HepG2 (cell line): ENCODE results near the gene RNF208. TPM values are rescaled to one million over a fixed set of nuclear protein-coding genes. Genes with fewer than 3 reads are reported as not detected.

Experiments
- BHLHE40 ChIP-seq: IDR thresholded peaks from 2 replicates; pipeline ENCODE4 v1.6.1; 2011; ENCODE audit warnings: low read length, improper control_type of control experiment
- CEBPB ChIP-seq: IDR thresholded peaks from 2 replicates; pipeline ENCODE4 v1.6.1; 2011; ENCODE audit warnings: low read depth, low read length, improper control_type of control experiment, borderline replicate concordance
- HMG20B ChIP-seq: conservative IDR thresholded peaks from 2 replicates; pipeline ENCODE4 v1.6.1; 2016; ENCODE audit warnings: missing genetic modification reagents, missing compliant biosample characterization
- KDM5B ChIP-seq: sonication (generic); formaldehyde crosslinking; IDR thresholded peaks from 2 replicates; pipeline ENCODE4 v1.4.0; 2020; ENCODE audit warnings: missing genetic modification reagents, mild to moderate bottlenecking, borderline replicate concordance
- KLF12 ChIP-seq: sonication (generic); formaldehyde crosslinking; IDR thresholded peaks from 2 replicates; pipeline ENCODE4 v1.4.0; 2020; ENCODE audit warnings: missing genetic modification reagents, borderline replicate concordance
- NR2C2 ChIP-seq: sonication (generic); formaldehyde crosslinking; IDR thresholded peaks from 2 replicates; pipeline ENCODE4 v1.4.0; 2020; ENCODE audit warnings: missing genetic modification reagents, mild to moderate bottlenecking, moderate library complexity, borderline replicate concordance
- SIX4 ChIP-seq: sonication (generic); formaldehyde crosslinking; IDR thresholded peaks from 2 replicates; pipeline ENCODE4 v1.4.0; 2020; ENCODE audit warnings: missing genetic modification reagents
- SMAD3 ChIP-seq: sonication (generic); formaldehyde crosslinking; IDR thresholded peaks from 2 replicates; pipeline ENCODE4 v1.4.0; 2020; ENCODE audit warnings: missing genetic modification reagents
- SMAD9 ChIP-seq: sonication (generic); formaldehyde crosslinking; IDR thresholded peaks from 2 replicates; pipeline ENCODE4 v1.5.1; 2020; ENCODE audit warnings: mild to moderate bottlenecking, missing genetic modification reagents
- SP5 ChIP-seq: IDR thresholded peaks from 2 replicates; pipeline ENCODE4 v1.6.1; 2016; ENCODE audit warnings: low read depth, borderline replicate concordance
- TRIM24 ChIP-seq: sonication (generic); formaldehyde crosslinking; IDR thresholded peaks from 2 replicates; pipeline ENCODE4 v1.8.0; 2022; ENCODE audit warnings: mild to moderate bottlenecking, missing genetic modification reagents
- U2AF1 ChIP-seq: fragments of 200-400 bp; formaldehyde crosslinking; optimal IDR thresholded peaks from 2 replicates; pipeline ENCODE3; 2017; ENCODE audit warnings: mild to moderate bottlenecking, low read depth, low read length
- XBP1 ChIP-seq: sonication (generic); formaldehyde crosslinking; IDR thresholded peaks from 2 replicates; pipeline ENCODE4 v1.5.0; 2020; ENCODE audit warnings: missing genetic modification reagents
- ZFX ChIP-seq: sonication (generic); formaldehyde crosslinking; IDR thresholded peaks from 2 replicates; pipeline ENCODE4 v1.4.0; 2020; ENCODE audit warnings: mild to moderate bottlenecking, low read depth, missing genetic modification reagents, moderate library complexity
- ZNF160 ChIP-seq: sonication (generic); formaldehyde crosslinking; IDR thresholded peaks from 2 replicates; pipeline ENCODE4 v1.8.0; 2022; ENCODE audit warnings: mild to moderate bottlenecking, inconsistent platforms, missing genetic modification reagents
- ZNF235 ChIP-seq: sonication (generic); formaldehyde crosslinking; IDR thresholded peaks from 2 replicates; pipeline ENCODE4 v1.8.1; 2023; ENCODE audit warnings: mild to moderate bottlenecking, missing genetic modification reagents, borderline replicate concordance
- ZNF34 ChIP-seq: sonication (generic); formaldehyde crosslinking; IDR thresholded peaks from 2 replicates; pipeline ENCODE4 v1.4.0; 2020; ENCODE audit warnings: mild to moderate bottlenecking, missing genetic modification reagents, borderline replicate concordance
- ZNF367 ChIP-seq: sonication (generic); formaldehyde crosslinking; IDR thresholded peaks from 2 replicates; pipeline ENCODE4 v1.4.0; 2020; ENCODE audit warnings: missing genetic modification reagents, borderline replicate concordance
- ZNF430 ChIP-seq: sonication (generic); formaldehyde crosslinking; IDR thresholded peaks from 2 replicates; pipeline ENCODE4 v1.9.0; 2021; ENCODE audit warnings: mild to moderate bottlenecking, missing genetic modification reagents
- ZNF572 ChIP-seq: sonication (generic); formaldehyde crosslinking; IDR thresholded peaks from 2 replicates; pipeline ENCODE4 v1.5.1; 2020; ENCODE audit warnings: mild to moderate bottlenecking, missing genetic modification reagents
- ZNF616 ChIP-seq: sonication (generic); formaldehyde crosslinking; IDR thresholded peaks from 2 replicates; pipeline ENCODE4 v1.5.0; 2020; ENCODE audit warnings: low read depth, mild to moderate bottlenecking, missing genetic modification reagents
- ZNF619 ChIP-seq: sonication (generic); formaldehyde crosslinking; IDR thresholded peaks from 2 replicates; pipeline ENCODE4 v1.4.0; 2020; ENCODE audit warnings: mild to moderate bottlenecking, missing genetic modification reagents
- ZNF724P ChIP-seq: sonication (generic); formaldehyde crosslinking; IDR thresholded peaks from 2 replicates; pipeline ENCODE4 v1.8.0; 2022; ENCODE audit warnings: missing genetic modification reagents, borderline replicate concordance
- polyA plus RNA-seq, 8 experiments: library from polyadenylated mRNA; depleted of rRNA in 3 of 8; stranded (reverse) in 7 of 8; unstranded in 1 of 8; fragments of >200 nt; fragmentation: Illumina TruSeq in 4 of 8; extraction: Trizol in 4 of 8; gene quantifications; 2 replicates each; pipeline versions ENCODE4 v1.2.1 to v1.2.3, GENCODE V29; 2011 to 2016; ENCODE audit warnings: low read depth in 4 of 8, missing spikeins in 1 of 8, mixed read lengths in 1 of 8; ENCODE audit not compliant: insufficient read depth in 1 of 8
- total RNA-seq, 5 experiments: library from RNA; depleted of rRNA; stranded (reverse); fragments of >200 nt; fragmentation: Illumina TruSeq; extraction: Trizol; gene quantifications; 2 replicates each; pipeline ENCODE4 v1.2.3, GENCODE V29; 2016; ENCODE audit warnings: low read depth in 1 of 5
- TF ChIP-seq, protein P1 (sequence below): sonication (generic); formaldehyde crosslinking; IDR thresholded peaks from 2 replicates; pipeline ENCODE4 v1.4.0; 2020; ENCODE audit warnings: missing genetic modification reagents; ENCODE audit errors: not compliant biosample characterization
- TF ChIP-seq, protein P2 (sequence below): sonication (generic); formaldehyde crosslinking; IDR thresholded peaks from 2 replicates; pipeline ENCODE4 v1.9.0; 2021; ENCODE audit warnings: missing genetic modification reagents, borderline replicate concordance
- TF ChIP-seq, protein P3 (sequence below): sonication (generic); formaldehyde crosslinking; IDR thresholded peaks from 2 replicates; pipeline ENCODE4 v1.5.1; 2020; ENCODE audit warnings: mild to moderate bottlenecking, moderate library complexity, missing genetic modification reagents

The RNF208 gene
- total and polyA plus RNA-seq, 2 of the 13 experiments (the other 11 are each of a cell fraction or from before 2014, with no cell fraction given): 1.6 to 2.1 TPM

DNA sequence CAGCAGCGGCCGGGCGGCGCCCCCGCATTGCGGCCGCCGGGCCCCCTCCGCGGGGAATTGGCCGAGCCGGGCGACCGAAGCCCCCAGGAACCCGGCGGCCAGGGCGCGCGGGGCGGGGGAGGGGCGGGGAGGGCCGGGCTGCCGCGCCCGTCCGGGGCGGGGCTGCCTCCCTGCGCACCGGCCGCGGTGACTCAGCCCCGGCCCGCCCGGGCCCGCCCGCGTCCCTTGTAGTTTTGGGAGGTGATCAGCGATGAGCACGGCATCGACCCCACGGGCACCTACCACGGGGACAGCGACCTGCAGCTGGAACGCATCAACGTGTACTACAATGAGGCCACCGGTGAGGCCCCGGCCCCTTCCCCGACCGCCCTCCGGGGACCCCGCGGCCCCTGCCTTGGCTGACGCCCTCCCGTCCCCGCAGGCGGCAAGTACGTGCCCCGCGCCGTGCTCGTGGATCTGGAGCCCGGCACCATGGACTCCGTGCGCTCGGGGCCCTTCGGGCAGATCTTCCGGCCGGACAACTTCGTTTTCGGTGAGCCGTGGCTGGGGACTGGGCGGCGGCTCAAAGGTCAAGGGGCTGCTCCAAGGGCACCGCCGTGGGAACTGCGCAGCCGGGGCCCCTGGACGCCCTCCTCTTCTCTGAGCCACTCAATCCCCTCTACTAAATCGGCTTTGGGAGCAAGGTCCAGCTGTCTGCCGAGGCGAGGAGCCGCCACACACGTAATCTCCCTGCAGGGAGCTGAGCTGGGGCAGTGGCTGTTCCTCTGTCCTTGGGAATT lies 19.6 kb upstream of the RNF208 start (continued):
- TF ChIP-seq ZNF616: no peak
- 0 out of 2 replicates have a peak, but pooled peaks have one; percentile 4 for TF ChIP-seq SP5
- TF ChIP-seq U2AF1: peak; percentile 91
- TF ChIP-seq, protein P1, sequence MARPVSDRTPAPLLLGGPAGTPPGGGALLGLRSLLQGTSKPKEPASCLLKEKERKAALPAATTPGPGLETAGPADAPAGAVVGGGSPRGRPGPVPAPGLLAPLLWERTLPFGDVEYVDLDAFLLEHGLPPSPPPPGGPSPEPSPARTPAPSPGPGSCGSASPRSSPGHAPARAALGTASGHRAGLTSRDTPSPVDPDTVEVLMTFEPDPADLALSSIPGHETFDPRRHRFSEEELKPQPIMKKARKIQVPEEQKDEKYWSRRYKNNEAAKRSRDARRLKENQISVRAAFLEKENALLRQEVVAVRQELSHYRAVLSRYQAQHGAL: no peak
- TF ChIP-seq ZNF619: no peak
- TF ChIP-seq ZNF724P (CRISPR knock-in tag): peak; percentile 89; the same call in 1 of the 2 replicates
- no peak for TF ChIP-seq SIX4 (CRISPR knock-in tag)
- TF ChIP-seq HMG20B (CRISPR knock-in tag): no peak
- TF ChIP-seq NR2C2 (CRISPR knock-in tag): peak; percentile 54; the same call in 1 of the 2 replicates
- no peak for TF ChIP-seq CEBPB
- TF ChIP-seq KLF12 (CRISPR knock-in tag): no peak
- TF ChIP-seq, protein P2, sequence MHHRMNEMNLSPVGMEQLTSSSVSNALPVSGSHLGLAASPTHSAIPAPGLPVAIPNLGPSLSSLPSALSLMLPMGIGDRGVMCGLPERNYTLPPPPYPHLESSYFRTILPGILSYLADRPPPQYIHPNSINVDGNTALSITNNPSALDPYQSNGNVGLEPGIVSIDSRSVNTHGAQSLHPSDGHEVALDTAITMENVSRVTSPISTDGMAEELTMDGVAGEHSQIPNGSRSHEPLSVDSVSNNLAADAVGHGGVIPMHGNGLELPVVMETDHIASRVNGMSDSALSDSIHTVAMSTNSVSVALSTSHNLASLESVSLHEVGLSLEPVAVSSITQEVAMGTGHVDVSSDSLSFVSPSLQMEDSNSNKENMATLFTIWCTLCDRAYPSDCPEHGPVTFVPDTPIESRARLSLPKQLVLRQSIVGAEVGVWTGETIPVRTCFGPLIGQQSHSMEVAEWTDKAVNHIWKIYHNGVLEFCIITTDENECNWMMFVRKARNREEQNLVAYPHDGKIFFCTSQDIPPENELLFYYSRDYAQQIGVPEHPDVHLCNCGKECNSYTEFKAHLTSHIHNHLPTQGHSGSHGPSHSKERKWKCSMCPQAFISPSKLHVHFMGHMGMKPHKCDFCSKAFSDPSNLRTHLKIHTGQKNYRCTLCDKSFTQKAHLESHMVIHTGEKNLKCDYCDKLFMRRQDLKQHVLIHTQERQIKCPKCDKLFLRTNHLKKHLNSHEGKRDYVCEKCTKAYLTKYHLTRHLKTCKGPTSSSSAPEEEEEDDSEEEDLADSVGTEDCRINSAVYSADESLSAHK (CRISPR knock-in tag): no peak
- no peak for TF ChIP-seq BHLHE40
- TF ChIP-seq, protein P3, sequence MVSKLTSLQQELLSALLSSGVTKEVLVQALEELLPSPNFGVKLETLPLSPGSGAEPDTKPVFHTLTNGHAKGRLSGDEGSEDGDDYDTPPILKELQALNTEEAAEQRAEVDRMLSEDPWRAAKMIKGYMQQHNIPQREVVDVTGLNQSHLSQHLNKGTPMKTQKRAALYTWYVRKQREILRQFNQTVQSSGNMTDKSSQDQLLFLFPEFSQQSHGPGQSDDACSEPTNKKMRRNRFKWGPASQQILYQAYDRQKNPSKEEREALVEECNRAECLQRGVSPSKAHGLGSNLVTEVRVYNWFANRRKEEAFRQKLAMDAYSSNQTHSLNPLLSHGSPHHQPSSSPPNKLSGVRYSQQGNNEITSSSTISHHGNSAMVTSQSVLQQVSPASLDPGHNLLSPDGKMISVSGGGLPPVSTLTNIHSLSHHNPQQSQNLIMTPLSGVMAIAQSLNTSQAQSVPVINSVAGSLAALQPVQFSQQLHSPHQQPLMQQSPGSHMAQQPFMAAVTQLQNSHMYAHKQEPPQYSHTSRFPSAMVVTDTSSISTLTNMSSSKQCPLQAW: no peak; the same call in 1 of the 2 replicates
- TF ChIP-seq TRIM24 (CRISPR knock-in tag): no peak
- 0 out of 2 replicates have a peak, but pooled peaks have one; percentile 55 for TF ChIP-seq SMAD9
- 0 out of 2 replicates have a peak, but pooled peaks have one; percentile 39 for TF ChIP-seq XBP1
- TF ChIP-seq ZNF572 (CRISPR knock-in tag): no peak
- TF ChIP-seq ZNF160 (CRISPR knock-in tag): no peak
- peak; percentile 28; the same call in 1 of the 2 replicates for TF ChIP-seq KDM5B (CRISPR knock-in tag)
- TF ChIP-seq ZNF235 (CRISPR knock-in tag): 0 out of 2 replicates have a peak, but pooled peaks have one; percentile 49
- TF ChIP-seq SMAD3 (CRISPR knock-in tag): 0 out of 2 replicates have a peak, but pooled peaks have one; percentile 35
- no peak; the same call in 1 of the 2 replicates for TF ChIP-seq ZNF367 (CRISPR knock-in tag)
- TF ChIP-seq ZNF34 (CRISPR knock-in tag): no peak
- TF ChIP-seq ZNF430 (CRISPR knock-in tag): peak; percentile 55
- no peak for TF ChIP-seq ZFX (CRISPR knock-in tag)
